HepG2 (cell line): ENCODE results near the gene VAMP8. TPM values are rescaled to one million over a fixed set of nuclear protein-coding genes. Genes with fewer than 3 reads are reported as not detected.

ENCODE experiments used
- ISX ChIP-seq: sonication (generic); formaldehyde crosslinking; conservative IDR thresholded peaks from 2 replicates; pipeline ENCODE4 v1.5.0; 2020; ENCODE audit warnings: missing genetic modification reagents
- KAT8 ChIP-seq: IDR thresholded peaks from 2 replicates; pipeline ENCODE4 v1.6.1; 2016; ENCODE audit warnings: missing genetic modification reagents, missing compliant biosample characterization
- MAFK ChIP-seq, 2 experiments: IDR thresholded peaks in 1 of 2; conservative IDR thresholded peaks in 1 of 2; 2 replicates each; pipeline ENCODE4 v1.6.1; 2011; ENCODE audit warnings: improper control_type of control experiment in 2 of 2, low read length in 2 of 2
- RELA ChIP-seq: sonication (generic); formaldehyde crosslinking; IDR thresholded peaks from 2 replicates; pipeline ENCODE4 v1.4.0; 2020; ENCODE audit warnings: missing genetic modification reagents
- SETDB1 ChIP-seq: sonication (generic); formaldehyde crosslinking; IDR thresholded peaks from 2 replicates; pipeline ENCODE4 v1.5.1; 2020; ENCODE audit warnings: missing genetic modification reagents, mild to moderate bottlenecking, borderline replicate concordance
- TBL1XR1 ChIP-seq: fragments of 150-350 bp; IDR thresholded peaks from 2 replicates; pipeline ENCODE4 v1.6.1; 2014; ENCODE audit warnings: borderline replicate concordance, low read length; ENCODE audit not compliant: partially characterized antibody
- YY1 ChIP-seq: IDR thresholded peaks from 2 replicates; pipeline ENCODE4 v1.6.1; 2011; ENCODE audit warnings: low read length, low read depth, moderate library complexity, mild to moderate bottlenecking; ENCODE audit not compliant: insufficient read depth, insufficient replicate concordance
- ZFP82 ChIP-seq: sonication (generic); formaldehyde crosslinking; IDR thresholded peaks from 2 replicates; pipeline ENCODE4 v1.5.1; 2020; ENCODE audit warnings: mild to moderate bottlenecking, missing genetic modification reagents, borderline replicate concordance
- ZFY ChIP-seq: sonication (generic); formaldehyde crosslinking; IDR thresholded peaks from 2 replicates; pipeline ENCODE4 v1.4.0; 2020; ENCODE audit warnings: missing genetic modification reagents
- ZNF101 ChIP-seq: sonication (generic); formaldehyde crosslinking; IDR thresholded peaks from 2 replicates; pipeline ENCODE4 v1.4.0; 2020; ENCODE audit warnings: mild to moderate bottlenecking, low read depth, missing genetic modification reagents, borderline replicate concordance
- ZNF17 ChIP-seq: sonication (generic); formaldehyde crosslinking; IDR thresholded peaks from 2 replicates; pipeline ENCODE4 v1.5.0; 2020; ENCODE audit warnings: mild to moderate bottlenecking, missing genetic modification reagents
- ZNF672 ChIP-seq: sonication (generic); formaldehyde crosslinking; IDR thresholded peaks from 2 replicates; pipeline ENCODE4 v1.8.1; 2022; ENCODE audit warnings: missing genetic modification reagents
- ZNF816 ChIP-seq: sonication (generic); formaldehyde crosslinking; IDR thresholded peaks from 2 replicates; pipeline ENCODE4 v1.8.0; 2022; ENCODE audit warnings: missing genetic modification reagents, mild to moderate bottlenecking, borderline replicate concordance
- ZSCAN31 ChIP-seq: sonication (generic); formaldehyde crosslinking; IDR thresholded peaks from 2 replicates; pipeline ENCODE4 v1.5.0; 2020; ENCODE audit warnings: low read depth, mild to moderate bottlenecking, missing genetic modification reagents
- polyA plus RNA-seq, 8 experiments: library from polyadenylated mRNA; depleted of rRNA in 3 of 8; stranded (reverse) in 7 of 8; unstranded in 1 of 8; fragments of >200 nt; fragmentation: Illumina TruSeq in 4 of 8; extraction: Trizol in 4 of 8; gene quantifications; 2 replicates each; pipeline versions ENCODE4 v1.2.1 to v1.2.3, GENCODE V29; 2011 to 2016; ENCODE audit warnings: low read depth in 4 of 8, missing spikeins in 1 of 8, mixed read lengths in 1 of 8; ENCODE audit not compliant: insufficient read depth in 1 of 8
- total RNA-seq, 5 experiments: library from RNA; depleted of rRNA; stranded (reverse); fragments of >200 nt; fragmentation: Illumina TruSeq; extraction: Trizol; gene quantifications; 2 replicates each; pipeline ENCODE4 v1.2.3, GENCODE V29; 2016; ENCODE audit warnings: low read depth in 1 of 5
- TF ChIP-seq, protein P1 (sequence below): sonication (generic); formaldehyde crosslinking; IDR thresholded peaks from 2 replicates; pipeline ENCODE4 v1.8.0; 2022; ENCODE audit warnings: missing genetic modification reagents, mild to moderate bottlenecking, borderline replicate concordance
- TF ChIP-seq, protein P2 (sequence below): sonication (generic); formaldehyde crosslinking; IDR thresholded peaks from 2 replicates; pipeline ENCODE4 v1.5.1; 2020; ENCODE audit warnings: mild to moderate bottlenecking, missing genetic modification reagents, borderline replicate concordance
- TF ChIP-seq, protein P3 (sequence below): sonication (generic); formaldehyde crosslinking; IDR thresholded peaks from 2 replicates; pipeline ENCODE4 v1.4.0; 2020; ENCODE audit warnings: missing genetic modification reagents

VAMP8 gene
- total and polyA plus RNA-seq, 2 of the 13 experiments (the other 11 are each of a cell fraction or from before 2014, with no cell fraction given) = 83.3 to 157 TPM

DNA sequence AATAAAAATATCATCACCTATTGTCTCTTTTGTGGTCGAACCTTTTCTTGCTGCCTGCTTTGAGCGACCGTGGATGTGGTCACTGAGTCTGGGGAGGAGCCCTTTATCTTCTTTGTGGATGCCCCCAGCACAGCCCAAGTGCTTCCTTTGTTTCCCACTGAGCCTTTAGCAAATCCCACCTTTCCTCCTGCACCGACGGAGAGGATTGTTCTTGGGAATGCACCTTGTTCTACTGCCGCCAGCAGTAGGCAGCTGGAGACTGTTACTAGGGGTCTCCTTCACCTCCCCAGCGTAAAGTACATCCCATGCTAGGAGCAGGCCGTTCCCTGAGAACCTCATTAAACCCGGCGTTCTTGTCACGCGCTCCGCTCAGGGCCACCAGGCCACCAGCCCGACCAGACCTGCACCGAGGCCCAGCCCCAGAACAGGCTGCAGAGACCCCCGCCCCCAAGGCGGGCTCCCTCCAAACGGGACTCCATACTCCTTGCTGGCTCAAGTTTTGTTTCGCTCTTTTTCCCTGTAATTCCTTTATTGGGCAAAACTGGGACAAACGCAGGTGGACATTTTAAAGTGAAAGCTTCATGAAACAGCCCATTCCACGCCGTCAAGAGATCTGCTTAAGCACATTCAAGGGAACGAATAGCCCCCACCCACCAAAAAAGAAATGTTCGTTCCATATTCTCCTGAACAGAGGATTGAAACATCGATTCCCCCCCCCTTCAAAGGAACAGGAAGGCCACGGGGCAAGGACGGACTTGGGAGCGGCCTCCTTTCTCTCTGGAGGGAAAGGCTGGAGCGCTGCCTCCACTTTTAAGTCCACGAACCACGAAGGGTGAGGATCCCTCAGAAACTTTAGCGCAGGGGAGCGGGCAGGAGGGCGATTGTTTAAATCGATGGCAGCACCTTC lies 39.5 kb upstream of the VAMP8 start (continued):
- TF ChIP-seq, protein P1, sequence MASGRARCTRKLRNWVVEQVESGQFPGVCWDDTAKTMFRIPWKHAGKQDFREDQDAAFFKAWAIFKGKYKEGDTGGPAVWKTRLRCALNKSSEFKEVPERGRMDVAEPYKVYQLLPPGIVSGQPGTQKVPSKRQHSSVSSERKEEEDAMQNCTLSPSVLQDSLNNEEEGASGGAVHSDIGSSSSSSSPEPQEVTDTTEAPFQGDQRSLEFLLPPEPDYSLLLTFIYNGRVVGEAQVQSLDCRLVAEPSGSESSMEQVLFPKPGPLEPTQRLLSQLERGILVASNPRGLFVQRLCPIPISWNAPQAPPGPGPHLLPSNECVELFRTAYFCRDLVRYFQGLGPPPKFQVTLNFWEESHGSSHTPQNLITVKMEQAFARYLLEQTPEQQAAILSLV (CRISPR knock-in tag) = no peak
- 0 out of 2 replicates have a peak, but pooled peaks have one; percentile 60 for TF ChIP-seq ZFP82 (CRISPR knock-in tag)
- TF ChIP-seq ZNF816 (CRISPR knock-in tag) = peak; percentile 85; the same call in 1 of the 2 replicates
- TF ChIP-seq ZSCAN31 (CRISPR knock-in tag) = peak; percentile 25; the same call in 1 of the 2 replicates
- no peak for TF ChIP-seq TBL1XR1
- no peak for TF ChIP-seq ZNF101
- TF ChIP-seq RELA = no peak; the same call in 1 of the 2 replicates
- no peak; the same call in 1 of the 2 replicates for TF ChIP-seq KAT8 (CRISPR knock-in tag)
- peak; percentile 66 for TF ChIP-seq YY1
- TF ChIP-seq, protein P2, sequence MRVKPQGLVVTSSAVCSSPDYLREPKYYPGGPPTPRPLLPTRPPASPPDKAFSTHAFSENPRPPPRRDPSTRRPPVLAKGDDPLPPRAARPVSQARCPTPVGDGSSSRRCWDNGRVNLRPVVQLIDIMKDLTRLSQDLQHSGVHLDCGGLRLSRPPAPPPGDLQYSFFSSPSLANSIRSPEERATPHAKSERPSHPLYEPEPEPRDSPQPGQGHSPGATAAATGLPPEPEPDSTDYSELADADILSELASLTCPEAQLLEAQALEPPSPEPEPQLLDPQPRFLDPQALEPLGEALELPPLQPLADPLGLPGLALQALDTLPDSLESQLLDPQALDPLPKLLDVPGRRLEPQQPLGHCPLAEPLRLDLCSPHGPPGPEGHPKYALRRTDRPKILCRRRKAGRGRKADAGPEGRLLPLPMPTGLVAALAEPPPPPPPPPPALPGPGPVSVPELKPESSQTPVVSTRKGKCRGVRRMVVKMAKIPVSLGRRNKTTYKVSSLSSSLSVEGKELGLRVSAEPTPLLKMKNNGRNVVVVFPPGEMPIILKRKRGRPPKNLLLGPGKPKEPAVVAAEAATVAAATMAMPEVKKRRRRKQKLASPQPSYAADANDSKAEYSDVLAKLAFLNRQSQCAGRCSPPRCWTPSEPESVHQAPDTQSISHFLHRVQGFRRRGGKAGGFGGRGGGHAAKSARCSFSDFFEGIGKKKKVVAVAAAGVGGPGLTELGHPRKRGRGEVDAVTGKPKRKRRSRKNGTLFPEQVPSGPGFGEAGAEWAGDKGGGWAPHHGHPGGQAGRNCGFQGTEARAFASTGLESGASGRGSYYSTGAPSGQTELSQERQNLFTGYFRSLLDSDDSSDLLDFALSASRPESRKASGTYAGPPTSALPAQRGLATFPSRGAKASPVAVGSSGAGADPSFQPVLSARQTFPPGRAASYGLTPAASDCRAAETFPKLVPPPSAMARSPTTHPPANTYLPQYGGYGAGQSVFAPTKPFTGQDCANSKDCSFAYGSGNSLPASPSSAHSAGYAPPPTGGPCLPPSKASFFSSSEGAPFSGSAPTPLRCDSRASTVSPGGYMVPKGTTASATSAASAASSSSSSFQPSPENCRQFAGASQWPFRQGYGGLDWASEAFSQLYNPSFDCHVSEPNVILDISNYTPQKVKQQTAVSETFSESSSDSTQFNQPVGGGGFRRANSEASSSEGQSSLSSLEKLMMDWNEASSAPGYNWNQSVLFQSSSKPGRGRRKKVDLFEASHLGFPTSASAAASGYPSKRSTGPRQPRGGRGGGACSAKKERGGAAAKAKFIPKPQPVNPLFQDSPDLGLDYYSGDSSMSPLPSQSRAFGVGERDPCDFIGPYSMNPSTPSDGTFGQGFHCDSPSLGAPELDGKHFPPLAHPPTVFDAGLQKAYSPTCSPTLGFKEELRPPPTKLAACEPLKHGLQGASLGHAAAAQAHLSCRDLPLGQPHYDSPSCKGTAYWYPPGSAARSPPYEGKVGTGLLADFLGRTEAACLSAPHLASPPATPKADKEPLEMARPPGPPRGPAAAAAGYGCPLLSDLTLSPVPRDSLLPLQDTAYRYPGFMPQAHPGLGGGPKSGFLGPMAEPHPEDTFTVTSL (CRISPR knock-in tag) = peak; percentile 70; the same call in 1 of the 2 replicates
- TF ChIP-seq ZNF17 = no peak
- TF ChIP-seq ZFY = peak; percentile 63
- TF ChIP-seq SETDB1 (CRISPR knock-in tag) = no peak
- no peak for TF ChIP-seq ZNF672
- no peak for TF ChIP-seq MAFK (conservative IDR thresholded peaks at IDR 0.05 in 1 of 2, IDR thresholded peaks at IDR 0.05 in 1 of 2; ENCODE audit: low read length in 2 of 2)
- TF ChIP-seq ISX (CRISPR knock-in tag) = peak; percentile 43; the same call in 1 of the 2 replicates
- TF ChIP-seq, protein P3, sequence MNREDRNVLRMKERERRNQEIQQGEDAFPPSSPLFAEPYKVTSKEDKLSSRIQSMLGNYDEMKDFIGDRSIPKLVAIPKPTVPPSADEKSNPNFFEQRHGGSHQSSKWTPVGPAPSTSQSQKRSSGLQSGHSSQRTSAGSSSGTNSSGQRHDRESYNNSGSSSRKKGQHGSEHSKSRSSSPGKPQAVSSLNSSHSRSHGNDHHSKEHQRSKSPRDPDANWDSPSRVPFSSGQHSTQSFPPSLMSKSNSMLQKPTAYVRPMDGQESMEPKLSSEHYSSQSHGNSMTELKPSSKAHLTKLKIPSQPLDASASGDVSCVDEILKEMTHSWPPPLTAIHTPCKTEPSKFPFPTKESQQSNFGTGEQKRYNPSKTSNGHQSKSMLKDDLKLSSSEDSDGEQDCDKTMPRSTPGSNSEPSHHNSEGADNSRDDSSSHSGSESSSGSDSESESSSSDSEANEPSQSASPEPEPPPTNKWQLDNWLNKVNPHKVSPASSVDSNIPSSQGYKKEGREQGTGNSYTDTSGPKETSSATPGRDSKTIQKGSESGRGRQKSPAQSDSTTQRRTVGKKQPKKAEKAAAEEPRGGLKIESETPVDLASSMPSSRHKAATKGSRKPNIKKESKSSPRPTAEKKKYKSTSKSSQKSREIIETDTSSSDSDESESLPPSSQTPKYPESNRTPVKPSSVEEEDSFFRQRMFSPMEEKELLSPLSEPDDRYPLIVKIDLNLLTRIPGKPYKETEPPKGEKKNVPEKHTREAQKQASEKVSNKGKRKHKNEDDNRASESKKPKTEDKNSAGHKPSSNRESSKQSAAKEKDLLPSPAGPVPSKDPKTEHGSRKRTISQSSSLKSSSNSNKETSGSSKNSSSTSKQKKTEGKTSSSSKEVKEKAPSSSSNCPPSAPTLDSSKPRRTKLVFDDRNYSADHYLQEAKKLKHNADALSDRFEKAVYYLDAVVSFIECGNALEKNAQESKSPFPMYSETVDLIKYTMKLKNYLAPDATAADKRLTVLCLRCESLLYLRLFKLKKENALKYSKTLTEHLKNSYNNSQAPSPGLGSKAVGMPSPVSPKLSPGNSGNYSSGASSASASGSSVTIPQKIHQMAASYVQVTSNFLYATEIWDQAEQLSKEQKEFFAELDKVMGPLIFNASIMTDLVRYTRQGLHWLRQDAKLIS = no peak
